Measurements from ENCODE around the gene DYNLT4. TPM values are rescaled to one million over a fixed set of nuclear protein-coding genes. Genes with fewer than 3 reads are reported as not detected.
"Not testable (repeated sequence)": the region's sequence is repeated elsewhere in the genome, so short reads cannot be mapped to it uniquely, and the experiment has no call there.

DYNLT4 gene
- total RNA-seq, 2 donors from 2014 or later: 0.32 to 0.80 TPM

DNA sequence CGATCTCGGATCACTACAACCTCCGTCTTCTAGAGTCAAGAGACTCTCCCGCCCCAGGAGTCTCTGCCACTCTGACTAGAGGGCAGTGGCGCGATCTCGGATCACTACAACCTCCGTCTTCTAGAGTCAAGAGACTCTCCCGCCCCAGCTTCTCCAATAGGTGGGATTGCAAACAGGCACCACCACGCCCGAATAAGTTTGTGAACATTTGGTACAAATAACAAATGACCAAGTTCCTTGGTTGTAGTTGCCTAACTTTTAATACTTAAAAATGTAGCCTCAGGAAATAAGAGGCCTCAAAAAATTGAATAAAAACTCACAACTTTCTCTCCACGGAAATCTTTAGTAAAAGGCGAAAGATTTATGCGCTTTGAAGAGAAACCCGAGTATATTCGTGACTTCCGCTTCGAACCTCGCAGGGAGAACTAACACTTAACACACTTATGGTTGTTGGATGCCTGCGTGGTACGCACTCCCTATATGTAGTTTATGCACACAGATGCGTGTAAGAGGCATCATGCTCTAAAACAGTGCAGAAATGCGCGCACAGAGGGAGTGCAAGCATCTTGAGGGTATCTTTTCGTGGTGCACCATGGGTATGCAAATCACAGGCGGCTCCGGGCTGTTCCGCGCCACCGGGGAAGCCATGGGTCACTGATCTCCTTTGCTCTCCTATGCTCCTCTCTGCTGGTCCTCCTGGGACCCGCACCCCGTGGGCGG lies 12.6 kb upstream of the DYNLT4 start:
- DNase-seq (ENCODE audit: low spot score in 2 of 2) (peak; percentile 80 to 89), ATAC-seq (peak; percentile 88 to 91)
- Mint-ChIP-seq H3K27ac (peak overlapping the region; percentile 99 to 100), H3K9me3 (no peaks in the 10 kb centered on the region), H3K36me3 (peaks cover 9 to 23% of the 10 kb centered on the region in 2 donors)

DNA sequence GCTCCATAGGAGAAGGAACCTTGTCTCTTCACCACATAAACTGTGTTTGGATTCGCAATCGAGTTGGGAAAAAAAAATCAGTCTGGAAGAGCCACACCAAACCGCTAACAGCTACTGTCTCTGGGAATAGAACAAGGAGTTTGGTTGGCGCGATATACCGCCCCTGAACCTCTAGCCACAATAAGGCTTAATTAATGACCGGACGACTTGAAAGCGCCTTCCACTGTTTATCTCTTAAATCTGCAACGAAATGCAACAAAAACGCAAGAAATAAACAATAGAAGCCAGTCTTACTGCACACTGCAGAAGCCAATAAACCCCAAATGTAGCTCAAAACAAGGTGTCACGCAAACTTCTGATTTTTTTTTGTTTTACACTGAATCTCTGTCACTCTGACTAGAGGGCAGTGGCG lies 12.1 kb upstream of the DYNLT4 start:
- H3K36me3 Mint-ChIP-seq: peaks cover 13 to 26% of the 10 kb centered on the region in 2 donors
- H3K9me3 Mint-ChIP-seq: no peaks in the 10 kb centered on the region
- ATAC-seq (no peak), DNase-seq (ENCODE audit: low spot score in 2 of 2) (no peak)
- peak overlapping the region; percentile 99 to 100 for H3K27ac Mint-ChIP-seq

DNA sequence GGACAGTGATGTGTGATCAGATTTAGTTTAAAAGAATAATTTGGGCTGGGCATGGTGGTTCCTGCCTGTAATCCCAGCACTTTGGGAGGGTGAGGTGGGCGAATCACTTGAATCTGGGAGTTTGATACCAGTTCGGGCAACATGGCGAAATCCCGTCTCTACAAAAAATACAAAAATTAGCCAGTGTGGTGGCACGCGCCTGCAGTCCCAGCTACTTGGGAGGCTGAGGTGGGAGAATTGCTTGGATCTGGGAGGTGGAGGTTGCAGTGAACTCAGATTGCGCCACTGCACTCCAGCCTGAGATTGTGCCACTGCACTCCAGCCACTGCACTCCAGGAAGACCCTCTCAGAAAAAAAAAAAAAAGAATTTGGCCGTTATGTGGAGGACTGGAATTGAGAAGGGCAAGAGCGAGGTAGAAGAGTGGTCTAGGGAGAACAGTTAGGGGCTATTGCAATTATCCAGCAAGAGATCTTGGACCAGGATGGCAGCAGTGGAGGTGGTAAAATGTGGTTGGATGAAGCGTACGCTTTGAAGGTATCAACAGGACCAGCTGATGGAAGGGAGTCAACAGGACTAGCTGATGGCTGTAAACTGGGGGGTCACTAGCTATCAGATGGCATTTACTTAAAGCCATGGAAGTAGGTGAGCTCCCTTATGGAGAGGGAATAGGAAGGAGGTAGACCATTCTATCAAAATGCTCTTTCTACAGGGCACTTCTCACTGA lies 10.8 kb upstream of the DYNLT4 start:
- no peak for ATAC-seq

DNA sequence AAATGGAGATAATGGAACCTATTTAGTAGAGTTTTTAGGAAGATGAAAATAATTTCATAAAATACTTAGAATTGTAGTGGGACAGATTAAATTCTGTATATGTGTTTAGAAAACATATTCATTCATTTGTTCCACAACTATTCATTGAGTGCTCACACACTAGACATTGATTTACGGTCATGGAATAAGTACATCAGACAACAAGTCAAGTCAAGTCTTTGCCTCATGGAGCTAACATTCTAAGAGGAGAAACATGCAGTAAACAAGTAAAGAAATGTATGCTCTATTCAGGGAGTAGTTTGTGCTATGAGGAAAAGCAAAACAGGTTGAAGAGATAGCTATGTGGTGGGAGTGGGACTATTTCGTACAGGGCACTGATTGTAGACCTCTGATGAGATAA lies 10.2 kb upstream of the DYNLT4 start:
- peak overlapping the region; percentile 13 to 99 for H3K27ac Mint-ChIP-seq
- ATAC-seq (no peak), DNase-seq (ENCODE audit: low spot score in 2 of 2) (no peak)
- H3K36me3 Mint-ChIP-seq: peaks cover 16 to 26% of the 10 kb centered on the region in 2 donors
- no peaks in the 10 kb centered on the region for H3K9me3 Mint-ChIP-seq

More for the DNA sequence above, 10.8 kb upstream of the DYNLT4 start:
- Mint-ChIP-seq H3K36me3 (peaks cover 16 to 26% of the 10 kb centered on the region in 2 donors), H3K9me3 (no peaks in the 10 kb centered on the region), H3K27ac (peak overlapping the region; percentile 73 to 99)
- no peak for DNase-seq (ENCODE audit: low spot score in 2 of 2)

DNA sequence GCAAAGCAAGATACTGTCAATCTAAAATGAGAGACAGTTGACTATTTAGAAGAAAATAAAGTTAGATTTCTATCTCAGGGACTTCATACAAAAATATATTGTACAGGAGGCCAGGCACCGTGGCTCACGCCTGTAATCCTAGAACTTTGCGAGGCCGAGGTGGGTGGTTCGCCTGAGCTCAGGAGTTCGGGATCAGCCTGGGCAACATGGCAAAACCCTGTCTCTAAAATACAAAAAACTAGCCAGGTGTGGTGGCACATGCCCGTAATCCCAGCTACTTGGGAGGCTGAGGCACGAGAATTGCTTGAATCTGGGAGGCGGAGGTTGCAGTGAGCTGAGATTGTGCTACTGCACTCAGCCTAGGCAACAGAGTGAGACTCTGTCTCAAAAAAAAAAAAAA lies 8.8 kb upstream of the DYNLT4 start:
- peaks cover 16 to 34% of the 10 kb centered on the region in 2 donors for H3K36me3 Mint-ChIP-seq
- H3K9me3 Mint-ChIP-seq; DNase-seq (ENCODE audit: low spot score in 2 of 2); ATAC-seq: not testable (repeated sequence)
- H3K27ac Mint-ChIP-seq: peak overlapping the region; percentile 96

DNA sequence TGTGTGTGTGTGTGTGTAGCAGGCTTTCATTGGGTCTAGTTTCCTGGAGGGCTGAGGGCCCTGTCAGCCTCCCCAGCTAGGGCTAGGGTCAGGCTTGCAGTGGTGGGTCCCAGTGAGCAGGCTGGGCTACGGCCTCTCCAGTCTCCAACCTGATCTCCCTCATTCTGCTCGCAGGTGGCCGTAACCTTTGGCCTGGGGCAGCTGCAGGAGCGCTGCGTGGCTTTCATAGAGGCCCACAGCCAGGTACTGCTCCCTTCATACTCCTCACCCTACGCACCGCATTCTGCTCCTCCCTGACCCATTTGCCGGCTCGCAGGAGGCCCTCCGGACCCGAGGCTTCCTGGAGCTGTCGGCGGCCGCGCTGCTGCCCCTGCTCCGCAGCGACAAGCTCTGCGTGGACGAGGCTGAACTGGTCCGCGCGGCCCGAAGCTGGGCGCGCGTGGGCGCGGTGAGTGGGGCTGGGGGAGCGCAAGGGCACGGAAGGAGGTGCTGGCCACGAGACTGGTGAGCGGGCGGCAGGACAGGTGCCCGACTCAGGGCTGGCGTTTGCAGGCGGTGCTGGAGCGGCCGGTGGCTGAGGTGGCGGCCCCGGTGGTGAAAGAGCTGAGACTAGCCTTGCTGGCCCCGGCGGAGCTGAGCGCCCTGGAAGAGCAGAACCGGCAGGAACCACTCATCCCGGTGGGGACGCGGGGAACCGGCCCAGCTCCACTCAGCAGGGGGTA lies 5.8 kb upstream of the DYNLT4 start:
- H3K36me3 Mint-ChIP-seq: peaks cover 16 to 30% of the 10 kb centered on the region in 2 donors
- H3K9me3 Mint-ChIP-seq: no peaks in the 10 kb centered on the region
- H3K27ac Mint-ChIP-seq: peak overlapping the region in 1 of 2 donors; percentile 97
- ATAC-seq: no peak
- DNase-seq (ENCODE audit: low spot score in 2 of 2): no peak

DNA sequence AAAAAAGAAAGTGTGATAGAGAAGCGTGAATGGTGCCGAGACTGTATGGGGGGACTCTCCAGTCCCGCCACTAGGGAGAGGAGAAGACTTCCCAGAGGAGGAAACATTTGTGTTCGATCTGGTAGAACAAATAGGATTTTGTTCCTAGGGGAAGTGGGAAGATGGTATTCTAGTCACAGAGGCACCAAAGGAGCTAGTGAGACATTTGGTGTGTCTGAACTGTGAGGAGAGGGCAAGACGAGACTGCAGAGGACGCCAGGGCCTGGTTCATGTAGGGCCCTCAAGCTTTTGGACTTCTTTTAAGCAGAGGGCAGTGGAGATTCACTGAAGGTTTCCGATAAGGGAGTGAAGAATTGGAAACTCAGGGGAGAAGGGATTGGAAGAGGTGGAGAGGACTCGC lies 4.1 kb upstream of the DYNLT4 start:
- Mint-ChIP-seq H3K27ac (peak overlapping the region; percentile 95 to 97), H3K36me3 (peaks cover 19 to 21% of the 10 kb centered on the region in 2 donors), H3K9me3 (no peaks in the 10 kb centered on the region)
- ATAC-seq (no peak), DNase-seq (ENCODE audit: low spot score in 2 of 2) (no peak)

DNA sequence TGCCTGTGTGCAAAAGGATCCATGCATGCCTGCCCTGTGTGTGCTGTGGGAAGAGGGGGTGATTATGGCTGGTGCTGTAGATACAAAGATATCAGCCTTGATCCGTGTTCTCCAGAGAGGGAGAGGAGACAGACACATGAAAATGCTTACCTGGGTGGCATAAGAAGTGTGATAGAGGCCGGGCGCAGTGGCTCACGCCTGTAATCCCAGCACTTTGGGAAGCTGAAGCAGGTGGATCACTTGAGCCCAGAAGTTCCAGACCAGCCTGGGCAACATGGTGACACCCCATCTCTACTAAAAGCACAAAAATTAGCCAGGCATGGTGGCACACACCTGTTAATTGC lies 3.6 kb upstream of the DYNLT4 start:
- ATAC-seq; H3K9me3 Mint-ChIP-seq; DNase-seq (ENCODE audit: low spot score in 2 of 2): not testable (repeated sequence)
- Mint-ChIP-seq H3K36me3 (peaks cover 20 to 21% of the 10 kb centered on the region in 2 donors), H3K27ac (peak overlapping the region; percentile 97 to 99)

DNA sequence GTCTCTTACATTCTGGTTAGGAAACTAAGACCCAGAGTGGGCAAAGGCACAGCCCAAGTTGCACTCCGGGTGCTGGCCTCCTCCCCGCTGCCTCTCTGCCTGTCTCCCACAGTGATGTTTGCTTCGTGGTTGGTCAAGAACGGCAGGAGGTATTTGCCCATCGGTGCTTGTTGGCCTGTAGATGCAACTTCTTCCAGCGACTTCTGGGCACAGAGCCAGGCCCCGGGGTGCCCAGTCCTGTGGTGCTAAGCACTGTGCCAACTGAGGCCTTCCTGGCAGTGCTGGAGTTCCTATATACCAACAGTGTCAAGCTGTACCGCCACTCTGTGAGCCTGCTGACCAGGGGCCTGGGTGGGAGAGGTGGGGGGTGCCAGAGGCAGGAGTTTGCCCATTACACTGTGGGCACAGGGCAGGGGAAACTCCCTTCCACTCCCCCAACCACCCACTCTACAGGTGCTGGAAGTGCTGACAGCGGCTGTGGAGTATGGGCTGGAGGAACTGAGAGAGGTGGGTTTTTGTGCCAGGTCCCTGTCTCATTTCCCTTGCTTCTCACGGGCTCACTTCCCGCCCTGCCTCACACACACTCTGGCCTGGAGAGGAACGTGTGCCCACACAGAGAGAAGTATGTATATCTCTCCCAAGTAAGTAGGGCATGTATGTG lies 3.1 kb upstream of the DYNLT4 start:
- Mint-ChIP-seq H3K36me3 (peaks cover 17 to 21% of the 10 kb centered on the region in 2 donors), H3K27ac (peak overlapping the region; percentile 97 to 99), H3K9me3 (no peaks in the 10 kb centered on the region)
- DNase-seq (ENCODE audit: low spot score in 2 of 2): no peak
- ATAC-seq: no peak

DNA sequence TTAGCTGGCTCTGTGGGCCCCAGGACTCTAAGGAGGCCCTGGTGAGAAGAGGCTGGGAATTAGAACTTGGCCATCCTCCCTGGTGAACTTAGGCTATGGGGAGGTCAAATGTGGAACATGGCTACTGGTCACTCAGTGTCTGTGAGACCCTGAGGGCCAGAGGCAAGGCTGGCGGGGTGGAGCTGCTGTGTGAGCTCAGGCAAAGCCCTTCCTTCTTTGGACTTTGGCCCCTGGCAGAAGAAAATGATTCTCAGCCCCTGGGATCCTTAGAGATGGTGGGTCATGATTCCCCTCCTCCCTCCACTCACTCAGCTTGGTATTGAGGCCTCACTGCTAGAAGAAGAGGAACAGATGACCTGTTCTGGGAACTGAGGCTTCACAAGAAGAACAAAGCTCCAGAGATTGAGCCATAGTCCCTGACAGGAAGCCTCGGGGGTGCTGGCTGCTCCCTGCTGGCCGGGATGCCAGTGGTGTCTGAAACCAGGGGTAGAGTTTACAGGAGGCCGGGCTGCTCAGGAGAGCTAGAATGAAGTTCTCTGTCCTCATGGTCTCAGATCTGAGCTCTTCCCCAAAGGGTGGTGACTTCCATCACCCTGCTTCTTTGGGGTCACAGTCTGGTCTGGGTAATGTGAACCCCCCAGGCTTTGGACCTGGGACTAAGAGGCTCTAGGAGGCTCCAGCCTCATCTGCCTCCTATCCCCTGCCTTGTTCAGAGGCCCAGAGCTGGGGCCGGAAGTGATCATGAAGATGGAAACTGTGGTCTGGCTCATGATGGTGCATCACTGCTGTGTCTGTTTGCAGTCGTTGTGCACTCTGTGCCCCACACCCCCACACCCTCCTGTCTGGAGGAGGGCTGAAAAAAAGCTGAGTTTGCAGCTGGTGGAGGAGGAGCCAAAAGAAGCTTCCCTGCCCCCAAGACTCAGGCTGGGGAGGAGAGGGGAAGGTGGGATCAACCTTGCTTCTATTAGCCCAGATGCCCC lies 2.1 kb upstream of the DYNLT4 start:
- Mint-ChIP-seq H3K9me3 (no peaks in the 10 kb centered on the region), H3K27ac (peak overlapping the region; percentile 97 to 99), H3K36me3 (peaks cover 11 to 23% of the 10 kb centered on the region in 2 donors)
- DNase-seq (ENCODE audit: low spot score in 2 of 2): peak; percentile 80 to 90
- ATAC-seq: peak; percentile 49 to 65

DNA sequence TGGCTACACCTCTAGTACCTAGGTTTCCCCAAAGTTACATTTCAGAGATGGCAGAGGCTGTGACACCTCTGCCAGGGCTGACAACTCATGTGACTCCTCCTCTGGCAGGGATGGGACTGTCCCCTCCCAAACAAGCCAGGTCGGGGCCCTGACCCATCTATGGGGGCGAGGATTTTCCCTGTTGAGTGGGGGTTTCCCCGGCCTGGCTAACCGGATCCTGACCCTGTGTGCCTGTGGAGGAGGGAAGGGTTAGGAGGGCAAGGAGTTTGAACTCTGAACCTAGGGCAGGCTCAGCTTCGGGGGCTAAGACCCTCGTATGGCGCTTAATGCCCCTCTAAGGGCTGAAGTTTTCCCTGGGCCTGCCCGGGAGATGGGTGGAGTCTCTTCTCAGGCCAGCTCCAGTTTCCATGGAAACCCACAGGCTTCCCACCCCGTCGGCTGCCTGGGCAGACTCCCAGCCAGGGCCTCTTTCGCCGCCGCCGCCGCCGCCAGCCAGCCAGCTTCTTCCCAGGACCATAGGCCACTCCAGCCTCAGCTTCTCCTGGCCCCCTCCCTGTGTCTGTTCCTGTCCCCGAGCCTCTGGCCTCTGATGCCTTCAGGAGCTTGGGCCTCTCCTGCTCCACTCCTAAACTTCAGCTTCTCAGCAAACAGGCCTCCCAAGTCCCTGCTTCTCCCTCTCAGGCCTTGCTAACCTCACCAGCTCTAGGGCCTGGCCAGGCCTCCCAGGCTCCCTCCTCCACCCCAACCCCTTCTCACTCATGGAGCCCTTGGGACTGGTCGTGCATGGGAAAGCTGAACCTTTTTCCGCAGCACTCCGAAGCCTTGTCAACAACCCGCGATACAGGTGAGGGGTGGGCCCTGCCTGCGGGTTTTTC lies 1.1 kb upstream of the DYNLT4 start, which contains the start of gene BTBD19:
TSS of gene BTBD19 (plus strand) at position 461 of the 875 bp plus-strand sequence. CDS start at position 759, 298 bp downstream.
- Mint-ChIP-seq H3K9me3 (no peaks in the 10 kb centered on the region), H3K36me3 (peaks cover 16 to 32% of the 10 kb centered on the region in 2 donors), H3K27ac (peak within 1 kb of the TSS; percentile 97 to 99)
- ATAC-seq (peak; percentile 39 to 66), DNase-seq (ENCODE audit: low spot score in 2 of 2) (peak in 1 of 2 donors; percentile 65)

DNA sequence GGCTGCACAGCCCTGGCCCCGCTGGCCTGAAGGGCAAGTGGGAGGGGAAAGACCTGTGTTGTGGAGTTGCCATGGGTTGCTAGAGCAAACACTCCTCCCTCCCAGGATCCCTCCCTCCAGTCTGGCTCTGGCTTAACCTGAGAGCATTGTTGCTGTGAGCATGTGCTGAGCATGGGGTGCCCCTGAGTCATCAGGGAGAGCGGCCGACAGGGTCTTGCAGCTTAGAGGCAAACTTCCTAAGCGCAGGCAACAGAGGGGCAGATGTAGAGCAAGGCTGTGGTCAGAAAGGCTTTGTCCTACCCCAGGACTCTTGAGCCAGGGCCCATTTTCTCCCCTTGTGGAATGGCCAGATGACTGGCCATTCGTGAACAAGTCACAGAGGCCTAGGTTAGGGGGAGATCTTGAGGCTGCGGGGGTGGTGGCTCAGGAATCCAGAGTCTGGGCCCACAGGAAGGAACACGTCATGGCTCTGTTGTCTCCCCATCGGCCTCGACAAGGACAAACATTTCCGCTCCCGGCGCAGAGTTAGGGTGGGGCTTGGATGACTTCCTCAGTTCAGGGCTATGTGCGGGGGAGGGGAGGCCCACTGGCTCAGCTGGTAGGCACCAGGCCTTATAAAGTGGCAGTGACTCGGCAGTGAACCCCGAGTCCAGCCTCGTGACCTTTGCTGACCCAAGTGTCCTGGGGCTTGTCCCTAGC lies 362 bp upstream of the DYNLT4 start:
- DNase-seq (ENCODE audit: low spot score in 2 of 2) (peak; percentile 81 to 97), ATAC-seq (peak; percentile 59 to 69)
- Mint-ChIP-seq H3K36me3 (peaks cover 23 to 40% of the 10 kb centered on the region in 2 donors), H3K9me3 (no peaks in the 10 kb centered on the region), H3K27ac (peak overlapping the region; percentile 97 to 99)

DNA sequence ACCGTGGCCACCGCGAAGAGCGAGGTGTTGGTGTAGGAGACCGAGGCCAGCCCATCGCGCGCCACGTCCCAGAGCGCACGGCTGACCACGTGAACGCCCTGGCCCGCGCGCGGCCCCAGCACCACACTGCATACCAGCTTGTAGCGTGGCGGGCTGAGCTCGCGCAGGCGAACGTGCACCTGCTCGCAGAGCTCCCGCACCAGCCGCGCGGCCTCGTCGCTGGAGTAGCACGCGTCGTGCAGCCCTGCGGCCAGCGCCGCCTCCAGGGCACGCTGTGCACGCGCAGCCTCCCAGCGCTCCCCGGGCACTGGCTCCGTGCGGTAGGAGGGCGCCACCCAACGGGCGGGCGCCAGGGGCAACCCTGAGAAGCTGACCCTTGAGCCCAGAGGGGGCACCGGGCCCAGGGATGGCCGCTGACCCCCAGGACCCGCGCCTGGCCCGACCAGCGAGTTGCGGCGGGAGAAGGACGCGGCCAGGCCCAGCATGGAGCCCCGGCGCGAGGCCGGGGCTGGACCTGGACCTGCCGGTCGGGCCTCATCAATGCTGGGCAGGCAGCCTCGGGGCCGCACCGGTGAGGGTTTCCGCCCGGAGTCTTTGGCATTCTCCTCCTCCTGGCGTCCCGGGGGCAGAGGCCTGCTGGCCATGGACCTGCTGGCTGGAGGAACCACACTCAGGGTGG lies 987 bp downstream of the DYNLT4 start:
- H3K9me3 Mint-ChIP-seq: no peaks in the 10 kb centered on the region
- peak overlapping the region; percentile 85 to 97 for H3K27ac Mint-ChIP-seq
- DNase-seq (ENCODE audit: low spot score in 2 of 2) (no peak), ATAC-seq (no peak)
- peaks cover 33 to 46% of the 10 kb centered on the region in 2 donors for H3K36me3 Mint-ChIP-seq
